ENCODE measurements around the gene RFNG. TPM values are rescaled to one million over a fixed set of nuclear protein-coding genes. Genes with fewer than 3 reads are reported as not detected.
A peak's percentile ranks its signal among the peaks of the same experiment; 100 is the strongest.

The RFNG gene, protein sequence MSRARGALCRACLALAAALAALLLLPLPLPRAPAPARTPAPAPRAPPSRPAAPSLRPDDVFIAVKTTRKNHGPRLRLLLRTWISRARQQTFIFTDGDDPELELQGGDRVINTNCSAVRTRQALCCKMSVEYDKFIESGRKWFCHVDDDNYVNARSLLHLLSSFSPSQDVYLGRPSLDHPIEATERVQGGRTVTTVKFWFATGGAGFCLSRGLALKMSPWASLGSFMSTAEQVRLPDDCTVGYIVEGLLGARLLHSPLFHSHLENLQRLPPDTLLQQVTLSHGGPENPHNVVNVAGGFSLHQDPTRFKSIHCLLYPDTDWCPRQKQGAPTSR
- 25.7 TPM for polyA plus RNA-seq (2013, experiment 1 of 2)
- polyA plus RNA-seq (2013, experiment 2 of 2), result 26.2 TPM

DNA sequence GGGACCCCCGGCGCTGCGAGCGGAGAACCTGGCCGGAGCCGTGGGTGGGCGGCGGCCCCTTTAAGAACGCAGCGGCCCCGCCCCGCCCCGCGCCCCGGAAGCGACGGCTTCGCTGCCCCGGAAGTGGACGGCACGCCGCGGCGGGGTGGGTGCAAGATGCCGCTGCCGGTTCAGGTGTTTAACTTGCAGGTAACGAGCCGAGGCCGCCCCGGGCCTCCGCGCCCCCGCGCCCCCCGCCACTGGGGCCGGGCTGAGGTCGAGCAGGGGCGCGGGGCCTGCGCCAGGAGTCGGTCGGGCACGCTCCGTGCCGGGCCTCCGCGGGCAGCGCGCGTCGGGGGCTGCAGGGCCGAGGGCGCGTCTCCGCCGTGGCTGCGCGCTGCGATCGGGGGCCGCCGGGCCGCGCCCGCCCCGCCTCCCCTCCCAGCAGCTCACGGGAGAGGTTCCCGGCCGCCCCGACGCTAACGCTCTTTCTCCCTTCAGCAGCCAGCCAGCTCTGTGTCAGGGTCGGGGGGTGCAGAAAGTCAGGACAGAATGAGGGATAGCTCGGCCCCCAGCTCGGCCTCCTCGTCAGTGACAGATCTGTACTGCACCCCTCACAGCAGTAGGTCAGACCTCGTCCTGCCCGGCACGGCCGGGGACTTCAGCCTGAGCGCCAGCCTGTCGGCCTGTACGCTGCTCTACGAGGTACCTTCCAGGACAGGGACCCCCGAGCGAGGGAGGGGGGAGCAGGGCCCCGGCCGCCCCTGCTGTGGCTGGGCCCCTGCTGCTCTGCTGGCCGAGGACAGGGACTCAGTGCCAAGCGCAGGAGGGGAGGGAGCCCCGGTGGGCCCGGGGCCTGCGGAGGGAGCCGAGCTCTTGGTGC is at the start of gene RFNG, which contains the start of gene GPS1:
Gene RFNG, minus strand, starts transcription at position 36 of the 862 bp plus-strand sequence. CDS start 45 bp downstream, outside the sequence.
Gene GPS1, plus strand, starts transcription at position 123 of the 862 bp plus-strand sequence. Its CDS starts 34 bp downstream, at position 157.
- Histone ChIP-seq H3K14ac (ENCODE audit: low read length) (peak within 1 kb of the TSS; percentile 89), H3K9ac (ENCODE audit: low read depth, low read length, poor library complexity) (peak within 1 kb of the TSS; percentile 94), H3K27ac (replicated peaks; ENCODE audit: low read length) (no peak within 1 kb of the TSS), H3K27me3 (ENCODE audit: control insufficient read depth in 3 of 3, insufficient read depth in 3 of 3, low read depth in 1 of 3, low read length in 3 of 3) (no peaks in the 10 kb centered on the region), H2BK12ac (ENCODE audit: low read length) (peak within 1 kb of the TSS; percentile 100), H2BK5ac (ENCODE audit: low read length) (peak within 1 kb of the TSS; percentile 75), H2AK5ac (ENCODE audit: low read depth, low read length) (peak within 1 kb of the TSS; percentile 81), H4K91ac (ENCODE audit: low read depth, low read length, poor library complexity) (no peak within 1 kb of the TSS), H3K4me1 (ENCODE audit: control insufficient read depth in 2 of 2, insufficient read depth in 1 of 2, low read depth in 1 of 2, low read length in 2 of 2) (peaks cover 7% of the 10 kb centered on the region in 2 donors), H3K9me3 (replicated peaks in 1 of 2; ENCODE audit: control insufficient read depth in 2 of 2, insufficient read depth in 1 of 2, low read depth in 1 of 2, low read length in 2 of 2) (no peaks in the 10 kb centered on the region), H3K18ac (ENCODE audit: low read length) (peak within 1 kb of the TSS; percentile 89), H4K8ac (ENCODE audit: low read depth, low read length) (peak within 1 kb of the TSS; percentile 96), H2BK120ac (ENCODE audit: low read depth, low read length) (no peak within 1 kb of the TSS), H3K4ac (ENCODE audit: low read length) (peak within 1 kb of the TSS; percentile 76), H3K23ac (ENCODE audit: low read depth, low read length, poor library complexity) (peak within 1 kb of the TSS; percentile 89), H3K36me3 (replicated peaks in 1 of 2; ENCODE audit: control insufficient read depth in 2 of 2, insufficient read depth in 2 of 2, low read length in 2 of 2) (peaks cover 58 to 68% of the 10 kb centered on the region in 2 donors), H3K4me3 (ENCODE audit: low read length in 2 of 2) (peak within 1 kb of the TSS; percentile 98 to 99), H2BK15ac (ENCODE audit: low read length) (peak within 1 kb of the TSS; percentile 96), H2AFZ (ENCODE audit: low read length) (peak within 1 kb of the TSS; percentile 90), H3K4me2 (ENCODE audit: insufficient read depth, low read length, poor library complexity, severe bottlenecking) (peak within 1 kb of the TSS; percentile 98), H3K79me1 (ENCODE audit: low read depth, low read length) (peaks cover 23% of the 10 kb centered on the region)
- no peak for DNase-seq (ENCODE audit: low spot score)
- no CpG with 5 or more reads among the region's 94 CpGs for WGBS, 2 donors (ENCODE audit: extremely low coverage in 2 of 2, insufficient read length in 2 of 2, insufficient replicate concordance in 1 of 2)

- WGBS, 2 donors (ENCODE audit: extremely low coverage in 2 of 2, insufficient read length in 2 of 2, insufficient replicate concordance in 1 of 2), result no CpG with 5 or more reads among the region's 10 CpGs
- H3K4ac ChIP-seq (ENCODE audit: low read length), result peak overlapping the region; percentile 13
- peaks cover 44 to 58% of the 10 kb centered on the region in 2 donors for H3K4me1 ChIP-seq (ENCODE audit: control insufficient read depth in 2 of 2, insufficient read depth in 1 of 2, low read depth in 1 of 2, low read length in 2 of 2)
- H2BK15ac ChIP-seq (ENCODE audit: low read length), result peak overlapping the region; percentile 83
- DNase-seq (ENCODE audit: low spot score), result no peak
- no peak overlapping the region for H3K4me2 ChIP-seq (ENCODE audit: insufficient read depth, low read length, poor library complexity, severe bottlenecking)
- H3K79me1 ChIP-seq (ENCODE audit: low read depth, low read length), result peaks cover 14% of the 10 kb centered on the region
- H3K9ac ChIP-seq (ENCODE audit: low read depth, low read length, poor library complexity), result no peak overlapping the region
- H2AK5ac ChIP-seq (ENCODE audit: low read depth, low read length), result peak overlapping the region; percentile 27
- H2BK5ac ChIP-seq (ENCODE audit: low read length), result peak overlapping the region; percentile 2
- H3K4me3 ChIP-seq (ENCODE audit: low read length in 2 of 2), result no peak overlapping the region
- H2BK12ac ChIP-seq (ENCODE audit: low read length), result no peak overlapping the region
- peak overlapping the region; percentile 16 for H3K23ac ChIP-seq (ENCODE audit: low read depth, low read length, poor library complexity)
- no peak overlapping the region for H3K27ac ChIP-seq (replicated peaks; ENCODE audit: low read length)
- H2BK120ac ChIP-seq (ENCODE audit: low read depth, low read length), result no peak overlapping the region
- H3K9me3 ChIP-seq (replicated peaks in 1 of 2; ENCODE audit: control insufficient read depth in 2 of 2, insufficient read depth in 1 of 2, low read depth in 1 of 2, low read length in 2 of 2), result peaks cover 0 to 3% of the 10 kb centered on the region in 2 donors
- no peak overlapping the region for H4K91ac ChIP-seq (ENCODE audit: low read depth, low read length, poor library complexity)
- no peak overlapping the region for H3K14ac ChIP-seq (ENCODE audit: low read length)
- no peak overlapping the region for H2AFZ ChIP-seq (ENCODE audit: low read length)
- peaks cover 2 to 9% of the 10 kb centered on the region in 2 donors for H3K36me3 ChIP-seq (replicated peaks in 1 of 2; ENCODE audit: control insufficient read depth in 2 of 2, insufficient read depth in 2 of 2, low read length in 2 of 2)
- no peaks in the 10 kb centered on the region for H3K27me3 ChIP-seq (ENCODE audit: control insufficient read depth in 3 of 3, insufficient read depth in 3 of 3, low read depth in 1 of 3, low read length in 3 of 3)
- no peak overlapping the region for H4K8ac ChIP-seq (ENCODE audit: low read depth, low read length)
- H3K18ac ChIP-seq (ENCODE audit: low read length), result peak overlapping the region; percentile 86
Measured at GRCh38 chr17:82101301-82101715, 49.7 kb upstream of the RFNG start.

GRCh38 chr17:82100502-82101298 is 49.1 kb upstream of the RFNG start:
- Histone ChIP-seq H3K36me3 (replicated peaks in 1 of 2; ENCODE audit: control insufficient read depth in 2 of 2, insufficient read depth in 2 of 2, low read length in 2 of 2) (peaks cover 8 to 15% of the 10 kb centered on the region in 2 donors), H3K4me3 (ENCODE audit: low read length in 2 of 2) (no peak overlapping the region), H2BK12ac (ENCODE audit: low read length) (peak overlapping the region; percentile 89), H3K4me2 (ENCODE audit: insufficient read depth, low read length, poor library complexity, severe bottlenecking) (no peak overlapping the region), H3K9ac (ENCODE audit: low read depth, low read length, poor library complexity) (no peak overlapping the region), H3K4ac (ENCODE audit: low read length) (peak overlapping the region; percentile 13), H2BK15ac (ENCODE audit: low read length) (peak overlapping the region; percentile 83), H2BK120ac (ENCODE audit: low read depth, low read length) (no peak overlapping the region), H2BK5ac (ENCODE audit: low read length) (peak overlapping the region; percentile 2), H4K91ac (ENCODE audit: low read depth, low read length, poor library complexity) (peak overlapping the region; percentile 69), H3K27ac (replicated peaks; ENCODE audit: low read length) (no peak overlapping the region), H3K27me3 (ENCODE audit: control insufficient read depth in 3 of 3, insufficient read depth in 3 of 3, low read depth in 1 of 3, low read length in 3 of 3) (no peaks in the 10 kb centered on the region), H3K23ac (ENCODE audit: low read depth, low read length, poor library complexity) (peak overlapping the region; percentile 16), H2AK5ac (ENCODE audit: low read depth, low read length) (peak overlapping the region; percentile 27), H3K18ac (ENCODE audit: low read length) (peak overlapping the region; percentile 82), H3K79me1 (ENCODE audit: low read depth, low read length) (peaks cover 20% of the 10 kb centered on the region), H2AFZ (ENCODE audit: low read length) (no peak overlapping the region), H3K9me3 (replicated peaks in 1 of 2; ENCODE audit: control insufficient read depth in 2 of 2, insufficient read depth in 1 of 2, low read depth in 1 of 2, low read length in 2 of 2) (peaks cover 0 to 3% of the 10 kb centered on the region in 2 donors), H3K4me1 (ENCODE audit: control insufficient read depth in 2 of 2, insufficient read depth in 1 of 2, low read depth in 1 of 2, low read length in 2 of 2) (peaks cover 46 to 58% of the 10 kb centered on the region in 2 donors), H3K14ac (ENCODE audit: low read length) (no peak overlapping the region), H4K8ac (ENCODE audit: low read depth, low read length) (no peak overlapping the region)
- no peak for DNase-seq (ENCODE audit: low spot score)
- no CpG with 5 or more reads among the region's 35 CpGs for WGBS, 2 donors (ENCODE audit: extremely low coverage in 2 of 2, insufficient read length in 2 of 2, insufficient replicate concordance in 1 of 2)

Data from neuronal stem cell (in vitro differentiated cells).